Measurements from ENCODE around the gene C20orf202. TPM values are rescaled to one million over a fixed set of nuclear protein-coding genes. Genes with fewer than 3 reads are reported as not detected.

The C20orf202 gene
- total and polyA plus RNA-seq, 9 of the 15 experiments (the other 6 are each of a cell fraction or from before 2014, with no cell fraction given) = 0.03 to 0.24 (median 0.15) TPM; not detected in 4

GRCh38 chr20:1184638-1185315 lies 18.5 kb upstream of the C20orf202 start, which contains the start of gene TMEM74B (continued):
- peak; percentile 13 for TF ChIP-seq PCBP1 (IDR thresholded peaks at IDR 0.05; ENCODE audit: low read depth, low read length, poor library complexity, severe bottlenecking)
- TF ChIP-seq KLF13 (tag; IDR thresholded peaks at IDR 0.05; ENCODE audit: borderline replicate concordance, low read depth) = no peak
- no peak for TF ChIP-seq RBM25 (IDR thresholded peaks at IDR 0.05; ENCODE audit: low read depth, low read length, severe bottlenecking)
- peak; percentile 57; the same call in 1 of the 2 replicates for TF ChIP-seq PHF8 (IDR thresholded peaks at IDR 0.05; ENCODE audit: borderline replicate concordance, low read length)
- peak; percentile 36 for TF ChIP-seq HMGN3 (IDR thresholded peaks at IDR 0.05; ENCODE audit: borderline replicate concordance, extremely low read depth, insufficient read length, low read depth, low read length)
- TF ChIP-seq HDAC3 (IDR thresholded peaks at IDR 0.05; ENCODE audit: borderline replicate concordance, partially characterized antibody) = no peak
- TF ChIP-seq CHD1 (IDR thresholded peaks at IDR 0.05; ENCODE audit: low read length) = peak; percentile 36
- peak; percentile 71 for TF ChIP-seq ZFX (CRISPR knock-in tag; IDR thresholded peaks at IDR 0.05)
- no peak for TF ChIP-seq ATF7 (IDR thresholded peaks at IDR 0.05)
- peak in 1 of 2 experiments; percentile 47; a peak in 1 of 4 replicates for TF ChIP-seq FOXA3 (CRISPR knock-in tag; conservative IDR thresholded peaks at IDR 0.05 in 1 of 2, IDR thresholded peaks at IDR 0.05 in 1 of 2)
- TF ChIP-seq ZNF592 (IDR thresholded peaks at IDR 0.05) = 0 out of 2 replicates have a peak, but pooled peaks have one; percentile 33
- peak; percentile 41; the same call in 1 of the 2 replicates for TF ChIP-seq HNRNPL (IDR thresholded peaks at IDR 0.05; ENCODE audit: low read depth, low read length)
- TF ChIP-seq SAP30 (IDR thresholded peaks at IDR 0.05; ENCODE audit: borderline replicate concordance, insufficient read depth, low read depth, low read length, poor library complexity, severe bottlenecking) = peak; percentile 53
- TF ChIP-seq ZNF140 (CRISPR knock-in tag; IDR thresholded peaks at IDR 0.05) = no peak
- TF ChIP-seq TFAP4 (CRISPR knock-in tag; IDR thresholded peaks at IDR 0.05; ENCODE audit: borderline replicate concordance) = peak; percentile 49; the same call in 1 of the 2 replicates
- TF ChIP-seq RBFOX2 (IDR thresholded peaks at IDR 0.05; ENCODE audit: low read depth, low read length) = peak; percentile 53
- TF ChIP-seq L3MBTL2 (IDR thresholded peaks at IDR 0.05) = peak; percentile 23; the same call in 1 of the 2 replicates
